Measurements from ENCODE around the gene TMSB10. TPM values are rescaled to one million over a fixed set of nuclear protein-coding genes. Genes with fewer than 3 reads are reported as not detected.

TMSB10 gene
- total and polyA plus RNA-seq, 2 of the 13 experiments (the other 11 are each of a cell fraction or from before 2014, with no cell fraction given) = 665 to 708 TPM

GRCh38 chr2:84896567-84896966 is 8.9 kb upstream of the TMSB10 start:
- WGBS (ENCODE audit: low lambda C conversion rate) = 41% methylated on average over 2 of the region's 2 CpGs
- no peaks in the 10 kb centered on the region for H4K20me1 ChIP-seq (ENCODE audit: insufficient read depth, low read length)
- no peak overlapping the region for H3K27ac ChIP-seq (ENCODE audit: extremely low read length, insufficient read depth, low read length)
- in situ Hi-C loops (cut with HindIII; ENCODE audit: extremely low pct_ligation_motif_present, low pct_unique_long_range_greater_than_20kb) (no loop called here), intact Hi-C loops (cut with micrococcal nuclease; ENCODE audit: unreplicated experiment) (no loop called here)
- FAIRE-seq (no peak), DNase-seq (ENCODE audit: low spot score) (no peak), ATAC-seq (no peak)
- H2AFZ ChIP-seq (ENCODE audit: low read length) = no peak overlapping the region
- ChIA-PET CTCF (ENCODE audit: low intra/inter-chr PET ratio, low total read pairs) (no interaction called here), POLR2A (no interaction called here)
- H3K36me3 ChIP-seq (replicated peaks in 1 of 2; ENCODE audit: control insufficient read depth in 1 of 2, insufficient read depth in 2 of 2, low read length in 2 of 2) = no peaks in the 10 kb centered on the region
- no peaks in the 10 kb centered on the region for H3K9me3 ChIP-seq (ENCODE audit: low read length)
- H3K9ac ChIP-seq (ENCODE audit: insufficient read depth, low read depth, low read length) = no peak overlapping the region
- TF ChIP-seq RBM39 (IDR thresholded peaks at IDR 0.05; ENCODE audit: low read depth, low read length, poor library complexity, severe bottlenecking) (no peak), PLRG1 (conservative IDR thresholded peaks at IDR 0.05) (no peak), JDP2 (CRISPR knock-in tag; IDR thresholded peaks at IDR 0.05; ENCODE audit: borderline replicate concordance) (no peak), FOSL2 (CRISPR knock-in tag; IDR thresholded peaks at IDR 0.05) (no peak), ONECUT2 (CRISPR knock-in tag; IDR thresholded peaks at IDR 0.05) (no peak), HMGXB3 (CRISPR knock-in tag; IDR thresholded peaks at IDR 0.05; ENCODE audit: borderline replicate concordance) (no peak), ZNF850 (CRISPR knock-in tag; conservative IDR thresholded peaks at IDR 0.05) (no peak)
- TF ChIP-seq, protein P1, sequence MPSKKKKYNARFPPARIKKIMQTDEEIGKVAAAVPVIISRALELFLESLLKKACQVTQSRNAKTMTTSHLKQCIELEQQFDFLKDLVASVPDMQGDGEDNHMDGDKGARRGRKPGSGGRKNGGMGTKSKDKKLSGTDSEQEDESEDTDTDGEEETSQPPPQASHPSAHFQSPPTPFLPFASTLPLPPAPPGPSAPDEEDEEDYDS (CRISPR knock-in tag; IDR thresholded peaks at IDR 0.05) = no peak
- no peak overlapping the region for H3K4me2 ChIP-seq (ENCODE audit: low read depth, low read length)
- H3K4me3 ChIP-seq (replicated peaks in 1 of 3; ENCODE audit: insufficient read depth in 1 of 3, low read depth in 2 of 3, low read length in 3 of 3) = no peak overlapping the region
- no peaks in the 10 kb centered on the region; the same call in 1 of the 2 replicates for H3K4me1 ChIP-seq (ENCODE audit: insufficient read depth, low read length)
- no TSS peak for BruUV-seq (replicated peaks)
- no peaks in the 10 kb centered on the region for H3K79me2 ChIP-seq (ENCODE audit: insufficient read depth, low read length)
- H3K27me3 ChIP-seq (ENCODE audit: control insufficient read depth in 1 of 2, insufficient read depth in 2 of 2, low read length in 2 of 2) = peaks cover 3 to 25% of the 10 kb centered on the region in 2 experiments; a peak in 3 of 5 replicates

Data from HepG2 (cell line).